ENCODE results near the gene MAPKAP1. TPM values are rescaled to one million over a fixed set of nuclear protein-coding genes. Genes with fewer than 3 reads are reported as not detected.

Gene MAPKAP1
- polyA plus RNA-seq, 3 donors: 39.9 to 57.5 (median 44.1) TPM

- peaks cover 9 to 15% of the 10 kb centered on the region in 2 donors for H3K36me3 Mint-ChIP-seq
- no peaks in the 10 kb centered on the region for H3K9me3 ChIP-seq (replicated peaks in 1 of 2; ENCODE audit: control insufficient read depth in 1 of 2, insufficient read depth in 1 of 2, low read length in 2 of 2)
- H3K27me3 Mint-ChIP-seq (ENCODE audit: low read depth in 3 of 3): peaks cover 0 to 2% (median 0%) of the 10 kb centered on the region in 3 donors
- H4K20me1 ChIP-seq (ENCODE audit: insufficient read depth, low read length): no peaks in the 10 kb centered on the region
- H3K9me3 Mint-ChIP-seq: no peaks in the 10 kb centered on the region
- H3K4me3 ChIP-seq (replicated peaks in 1 of 3; ENCODE audit: low read depth in 2 of 3, low read length in 3 of 3): no peak overlapping the region
- intact Hi-C loops (cut with micrococcal nuclease): no loop called here
- WGBS (ENCODE audit: insufficient coverage): no CpG with 5 or more reads among the region's 1 CpG
- H3K4me1 ChIP-seq (ENCODE audit: control insufficient read depth in 1 of 2, insufficient read depth in 2 of 2, low read length in 2 of 2): no peaks in the 10 kb centered on the region
- TF ChIP-seq CTCF (IDR thresholded peaks at IDR 0.05): no peak
- no peak overlapping the region for H3K27ac ChIP-seq (ENCODE audit: low read depth in 1 of 2, low read length in 2 of 2)
- peaks cover 3 to 20% of the 10 kb centered on the region in 2 donors for H3K36me3 ChIP-seq (replicated peaks in 1 of 2; ENCODE audit: control insufficient read depth in 1 of 2, insufficient read depth in 2 of 2, low read length in 2 of 2)
- no peak for DNase-seq
- H3K9ac ChIP-seq (ENCODE audit: insufficient read depth, low read length, poor library complexity, severe bottlenecking): no peak overlapping the region
- no peak overlapping the region for H3K27ac Mint-ChIP-seq
- H3K27me3 ChIP-seq (ENCODE audit: control insufficient read depth in 2 of 2, insufficient read depth in 2 of 2, low read length in 2 of 2): no peaks in the 10 kb centered on the region
- H2AFZ ChIP-seq (ENCODE audit: insufficient read depth, low read depth, low read length, poor library complexity, severe bottlenecking): no peak overlapping the region
- peaks cover 2% of the 10 kb centered on the region for H3K4me1 Mint-ChIP-seq
- H3K79me2 ChIP-seq (ENCODE audit: insufficient read depth, low read length): no peaks in the 10 kb centered on the region
- no peak overlapping the region for H3K4me3 Mint-ChIP-seq
- no peak overlapping the region for H3K4me2 ChIP-seq (replicated peaks; ENCODE audit: extremely low read depth, low read length, poor library complexity, severe bottlenecking)
Observed at GRCh38 chr9:125510980-125511379, 196.0 kb downstream of the MAPKAP1 start.

- 91% methylated on average over 4 of the region's 5 CpGs for WGBS (ENCODE audit: insufficient coverage)
Observed at GRCh38 chr9:125509476-125509875, 197.5 kb downstream of the MAPKAP1 start.

More at GRCh38 chr9:125509476-125509875, 197.5 kb downstream of the MAPKAP1 start:
- Histone ChIP-seq H3K9me3 (replicated peaks in 1 of 2; ENCODE audit: control insufficient read depth in 1 of 2, insufficient read depth in 1 of 2, low read length in 2 of 2) (no peaks in the 10 kb centered on the region), H3K79me2 (ENCODE audit: insufficient read depth, low read length) (no peaks in the 10 kb centered on the region), H3K27ac (ENCODE audit: low read depth in 1 of 2, low read length in 2 of 2) (no peak overlapping the region), H3K4me3 (replicated peaks in 1 of 3; ENCODE audit: low read depth in 2 of 3, low read length in 3 of 3) (no peak overlapping the region), H2AFZ (ENCODE audit: insufficient read depth, low read depth, low read length, poor library complexity, severe bottlenecking) (no peak overlapping the region), H3K27me3 (ENCODE audit: control insufficient read depth in 2 of 2, insufficient read depth in 2 of 2, low read length in 2 of 2) (no peaks in the 10 kb centered on the region), H4K20me1 (ENCODE audit: insufficient read depth, low read length) (no peaks in the 10 kb centered on the region), H3K9ac (ENCODE audit: insufficient read depth, low read length, poor library complexity, severe bottlenecking) (no peak overlapping the region), H3K36me3 (replicated peaks in 1 of 2; ENCODE audit: control insufficient read depth in 1 of 2, insufficient read depth in 2 of 2, low read length in 2 of 2) (peaks cover 3 to 28% of the 10 kb centered on the region in 2 donors), H3K4me1 (ENCODE audit: control insufficient read depth in 1 of 2, insufficient read depth in 2 of 2, low read length in 2 of 2) (no peaks in the 10 kb centered on the region), H3K4me2 (replicated peaks; ENCODE audit: extremely low read depth, low read length, poor library complexity, severe bottlenecking) (no peak overlapping the region)
- no peak for DNase-seq
- no peak for TF ChIP-seq CTCF (IDR thresholded peaks at IDR 0.05)
- Mint-ChIP-seq H3K27me3 (ENCODE audit: low read depth in 3 of 3) (peaks cover 0 to 2% (median 0%) of the 10 kb centered on the region in 3 donors), H3K36me3 (peaks cover 19 to 24% of the 10 kb centered on the region in 2 donors), H3K27ac (no peak overlapping the region), H3K4me1 (peaks cover 2% of the 10 kb centered on the region), H3K4me3 (no peak overlapping the region), H3K9me3 (peaks cover 0 to 5% (median 0%) of the 10 kb centered on the region in 7 donors)
- intact Hi-C loops (cut with micrococcal nuclease): no loop called here
